NCI-H146 (cell line): ENCODE data around the gene SRSF8.
"Not testable (repeated sequence)": the region's sequence is repeated elsewhere in the genome, so short reads cannot be mapped to it uniquely, and the experiment has no call there.

Experiments
- DNase-seq: peaks from one replicate; lab custom pipeline; 2025; lab: John Stamatoyannopoulos, UW

Gene SRSF8, protein sequence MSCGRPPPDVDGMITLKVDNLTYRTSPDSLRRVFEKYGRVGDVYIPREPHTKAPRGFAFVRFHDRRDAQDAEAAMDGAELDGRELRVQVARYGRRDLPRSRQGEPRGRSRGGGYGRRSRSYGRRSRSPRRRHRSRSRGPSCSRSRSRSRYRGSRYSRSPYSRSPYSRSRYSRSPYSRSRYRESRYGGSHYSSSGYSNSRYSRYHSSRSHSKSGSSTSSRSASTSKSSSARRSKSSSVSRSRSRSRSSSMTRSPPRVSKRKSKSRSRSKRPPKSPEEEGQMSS

DNA sequence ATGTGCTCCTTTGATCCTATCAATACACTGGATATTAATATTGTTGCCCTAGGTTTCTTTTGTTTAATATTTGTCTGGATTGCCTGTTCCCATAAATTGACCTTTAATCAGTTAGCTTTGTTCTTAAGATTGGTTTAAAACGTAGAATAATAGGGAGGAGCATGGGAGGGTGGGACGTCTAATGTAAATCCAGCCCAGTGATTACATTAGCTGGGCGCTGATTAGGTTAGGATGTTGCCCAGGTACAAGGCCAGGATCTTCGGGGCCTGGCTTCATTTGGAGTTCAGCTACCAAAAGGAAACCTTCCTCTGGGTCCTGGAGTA, at the start of gene SRSF8:
TSS of gene SRSF8 (plus strand) at position 204 of the 323 bp plus-strand sequence. CDS start 308 bp downstream, outside the sequence.
- no peak for DNase-seq

DNA sequence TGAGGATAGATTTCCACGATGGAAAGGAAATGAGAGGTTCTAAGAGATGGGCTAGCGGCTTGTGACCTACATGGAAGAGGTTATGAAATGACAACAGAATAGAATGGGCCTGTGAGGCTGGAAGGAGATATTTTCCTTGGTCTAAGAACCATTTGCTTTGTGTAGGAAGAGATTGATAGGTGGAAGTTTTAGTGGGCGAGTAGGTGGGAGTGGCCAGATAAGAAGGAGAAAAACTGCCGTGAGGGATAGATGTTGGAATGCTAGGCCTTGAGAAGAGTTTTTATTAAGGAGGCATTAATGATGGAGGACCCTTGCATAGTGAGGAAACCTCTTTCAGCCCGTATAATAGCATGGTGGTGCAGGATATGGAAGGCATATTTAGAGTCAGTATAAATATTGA, 45.3 kb upstream of the SRSF8 start:
- not testable (repeated sequence) for DNase-seq

DNA sequence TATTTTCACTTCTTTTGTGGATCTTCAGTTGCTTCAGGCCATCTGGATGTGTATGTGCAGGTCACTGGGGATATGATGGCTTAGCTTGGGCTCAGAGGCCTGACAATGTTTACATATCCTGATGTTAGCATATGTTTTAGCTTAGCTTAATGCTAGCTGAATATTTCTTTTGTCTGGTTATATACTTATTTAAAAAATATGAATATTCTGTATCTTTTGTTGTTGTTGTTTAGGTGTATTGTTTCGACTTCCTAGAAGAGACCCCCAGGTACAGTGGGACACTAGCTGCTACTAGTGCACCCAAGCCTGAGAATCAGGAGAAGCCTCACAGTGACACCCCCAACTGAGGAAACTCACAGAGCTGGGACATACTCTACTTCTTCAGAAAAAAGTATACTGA, 41.8 kb upstream of the SRSF8 start, which contains the start of gene KDM4E:
TSS of gene KDM4E (plus strand) at position 301 of the 400 bp plus-strand sequence. CDS start 300 bp downstream, outside the sequence.
- DNase-seq: no peak

DNA sequence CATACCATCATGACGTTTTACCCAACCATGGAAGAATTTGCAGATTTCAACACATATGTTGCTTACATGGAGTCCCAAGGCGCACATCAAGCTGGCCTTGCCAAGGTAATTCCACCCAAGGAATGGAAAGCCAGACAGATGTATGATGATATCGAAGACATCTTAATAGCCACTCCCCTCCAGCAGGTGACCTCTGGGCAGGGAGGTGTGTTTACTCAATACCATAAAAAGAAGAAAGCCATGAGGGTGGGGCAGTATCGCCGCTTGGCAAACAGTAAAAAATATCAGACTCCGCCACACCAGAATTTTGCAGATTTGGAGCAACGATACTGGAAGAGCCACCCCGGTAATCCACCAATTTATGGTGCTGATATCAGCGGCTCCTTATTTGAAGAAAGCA, 41.1 kb upstream of the SRSF8 start:
- not testable (repeated sequence) for DNase-seq

DNA sequence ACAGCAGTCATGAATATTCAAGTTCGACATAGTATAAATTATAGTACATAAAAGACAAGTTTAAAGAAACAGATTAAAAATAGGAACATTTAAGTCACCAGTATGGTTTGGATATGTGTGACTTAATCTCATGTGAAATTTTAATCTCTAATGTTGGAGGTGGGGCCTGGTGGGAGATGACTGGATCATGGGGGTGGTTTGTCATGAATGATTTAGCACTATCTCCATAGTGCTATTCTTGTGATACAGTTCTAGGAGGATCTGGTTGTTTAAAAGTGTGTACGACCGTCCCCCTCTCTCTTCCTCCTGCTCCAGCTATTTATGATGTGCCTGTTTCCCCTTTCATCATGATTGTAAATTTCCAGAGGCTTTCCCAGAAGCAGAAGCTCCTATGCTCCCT, 38.4 kb upstream of the SRSF8 start:
- no peak for DNase-seq

DNA sequence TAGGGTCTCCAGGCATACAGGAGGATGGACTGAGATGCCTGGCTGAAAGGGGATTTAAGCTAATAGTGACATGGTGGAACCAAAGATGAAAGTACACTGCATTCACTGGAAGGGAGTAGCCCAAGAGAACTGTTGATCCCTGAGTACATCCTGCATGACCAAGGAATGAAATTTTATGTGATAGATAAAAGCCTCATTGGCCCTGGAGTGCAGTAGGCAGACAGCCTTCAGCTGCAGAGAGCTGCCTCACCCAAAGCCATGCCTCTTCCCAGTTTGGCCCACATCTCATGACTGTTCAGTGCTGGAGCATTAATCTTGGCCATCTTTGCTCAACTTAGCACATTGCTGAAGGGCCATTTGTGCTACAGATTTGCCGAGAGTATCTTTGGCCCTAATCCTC, 33.7 kb upstream of the SRSF8 start:
- no peak for DNase-seq

DNA sequence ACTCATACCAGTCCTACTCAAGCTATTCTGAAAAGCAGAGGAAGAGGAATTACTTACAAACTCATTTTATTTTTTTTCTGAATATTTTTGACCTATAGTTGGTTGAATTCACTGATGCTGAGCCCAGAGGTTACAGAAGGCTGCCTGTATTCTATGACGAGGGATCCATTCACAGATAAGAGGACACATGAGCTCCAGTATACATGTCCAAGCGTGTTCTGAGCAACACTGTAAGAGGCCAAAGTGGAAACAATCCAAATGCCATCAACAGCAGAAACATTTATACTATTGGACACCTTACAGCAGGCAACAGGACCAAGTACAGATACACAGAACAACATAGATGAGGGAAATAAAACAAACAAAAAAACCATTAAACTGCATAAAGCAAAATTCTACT, 31.4 kb upstream of the SRSF8 start:
- DNase-seq: no peak

DNA sequence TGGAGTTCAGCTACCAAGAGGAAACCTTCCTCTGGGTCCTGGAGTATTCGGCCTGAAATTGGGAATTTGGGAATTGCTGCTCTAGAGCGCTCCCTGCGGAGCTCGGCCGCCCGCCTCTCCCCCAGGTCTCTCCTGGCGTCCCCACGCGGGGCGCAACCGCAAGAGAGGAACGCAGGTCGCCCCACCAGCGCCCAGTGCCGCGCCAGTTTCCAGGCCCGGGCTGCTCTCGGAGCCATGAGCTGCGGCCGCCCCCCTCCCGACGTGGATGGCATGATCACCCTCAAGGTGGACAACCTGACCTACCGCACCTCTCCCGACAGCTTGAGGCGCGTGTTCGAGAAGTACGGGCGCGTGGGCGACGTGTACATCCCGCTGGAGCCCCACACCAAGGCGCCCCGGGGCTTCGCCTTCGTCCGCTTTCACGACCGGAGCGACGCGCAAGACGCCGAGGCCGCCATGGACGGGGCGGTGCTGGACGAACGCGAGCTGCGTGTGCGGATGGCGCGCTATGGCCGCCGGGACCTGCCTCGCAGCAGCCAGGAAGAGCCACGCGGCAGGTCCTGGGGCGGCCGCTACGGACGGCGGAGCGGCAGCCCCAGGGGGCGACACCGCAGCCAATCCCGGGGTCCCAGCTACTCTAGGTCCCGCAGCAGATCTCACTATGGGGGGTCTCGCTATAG, 29.2 kb upstream of the SRSF8 start:
- DNase-seq: not testable (repeated sequence)

DNA sequence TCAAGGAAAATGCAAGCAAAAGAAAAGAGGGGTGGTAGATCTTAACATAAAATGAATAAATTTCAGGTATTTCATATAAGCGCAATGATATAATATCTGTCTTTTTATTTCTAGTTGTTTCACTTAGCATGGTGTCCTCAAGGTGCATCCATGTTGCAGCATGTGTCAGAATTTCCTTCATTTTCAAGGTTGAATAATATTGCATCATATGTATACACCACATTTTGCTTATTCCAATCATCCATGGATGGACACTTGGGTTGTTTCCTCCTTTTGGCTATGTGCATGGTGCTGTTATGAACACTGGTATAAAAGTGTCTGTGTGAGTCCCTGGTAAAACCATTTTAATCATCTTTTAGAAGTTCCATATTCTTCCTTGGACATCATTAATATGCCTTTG, 24.5 kb upstream of the SRSF8 start:
- DNase-seq: no peak

DNA sequence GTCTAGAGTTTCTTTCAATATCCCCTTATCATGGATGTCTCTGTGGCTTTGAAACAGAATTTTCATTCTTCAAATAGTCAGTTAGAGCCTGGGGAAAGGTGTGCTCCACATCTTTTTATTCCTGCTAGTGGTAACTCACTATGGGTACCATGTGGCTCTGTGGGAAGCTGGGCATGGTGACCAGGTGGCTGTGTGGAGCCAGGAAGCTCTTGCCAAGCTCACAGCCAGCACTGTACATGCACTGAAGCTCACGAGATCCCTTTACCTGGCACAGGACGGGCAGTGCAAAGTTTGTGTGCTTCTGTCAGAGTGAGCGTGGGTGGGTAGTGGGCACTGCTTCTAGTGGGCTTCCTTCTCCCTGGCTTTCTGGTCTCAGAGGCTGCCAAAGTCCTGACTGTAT, 23.8 kb upstream of the SRSF8 start:
- DNase-seq: no peak

DNA sequence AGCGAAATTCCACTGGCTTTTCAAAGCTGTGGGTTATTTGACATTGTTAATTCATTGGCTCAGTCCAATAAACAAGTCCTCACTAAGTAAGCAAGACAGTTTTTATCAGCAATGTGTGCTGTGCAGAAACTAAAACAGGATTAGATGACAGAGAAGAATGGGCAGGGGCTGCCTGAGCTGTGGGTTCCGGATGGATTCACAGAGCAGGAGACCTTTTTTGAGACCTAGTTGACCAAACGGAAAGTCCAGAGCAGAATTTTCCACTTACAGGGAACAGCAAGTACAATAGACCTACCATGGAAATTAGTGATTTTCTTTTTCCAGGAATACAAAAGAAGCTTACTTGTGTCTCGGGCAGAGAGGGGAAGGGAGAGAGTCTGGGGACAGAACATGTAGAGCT, 22.7 kb upstream of the SRSF8 start:
- DNase-seq: no peak

DNA sequence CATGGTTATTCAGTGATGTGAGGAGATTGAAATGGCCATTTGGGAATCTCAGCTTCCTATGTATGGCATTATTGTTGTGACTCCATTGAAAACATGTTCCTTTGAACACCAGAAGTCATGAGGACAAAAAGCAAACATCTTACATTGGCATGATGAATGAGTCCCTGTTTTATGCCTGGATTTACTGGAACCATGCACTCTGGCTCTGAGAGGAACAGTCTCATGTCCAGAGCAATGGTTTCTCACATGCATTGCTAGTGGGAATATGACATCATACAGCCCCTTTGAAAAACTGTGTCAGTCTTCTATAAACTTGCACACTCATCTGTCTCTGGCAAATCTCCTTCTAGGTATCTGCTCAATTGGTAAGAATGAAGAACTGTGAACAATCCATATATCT, 20.9 kb upstream of the SRSF8 start:
- no peak for DNase-seq

DNA sequence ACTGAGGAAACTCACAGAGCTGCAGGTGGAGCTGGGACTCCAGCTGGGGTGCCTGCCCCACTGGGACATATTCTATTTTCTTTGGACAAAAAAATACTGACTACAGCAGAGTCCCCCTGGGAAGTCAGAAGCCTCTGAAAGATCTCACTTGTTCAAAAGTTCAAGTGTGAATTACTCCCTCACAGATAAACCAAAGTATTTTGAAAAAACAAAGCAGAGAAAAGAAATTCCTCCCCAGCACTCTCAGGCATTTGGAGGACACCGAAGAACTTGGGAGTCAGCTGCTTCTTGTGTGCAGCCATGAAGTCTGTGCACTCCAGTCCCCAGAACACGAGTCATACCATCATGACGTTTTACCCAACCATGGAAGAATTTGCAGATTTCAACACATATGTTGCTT, 17.6 kb upstream of the SRSF8 start, which contains the start of gene KDM4F:
TSS of gene KDM4F (plus strand) at position 301 of the 400 bp plus-strand sequence.
- not testable (repeated sequence) for DNase-seq

DNA sequence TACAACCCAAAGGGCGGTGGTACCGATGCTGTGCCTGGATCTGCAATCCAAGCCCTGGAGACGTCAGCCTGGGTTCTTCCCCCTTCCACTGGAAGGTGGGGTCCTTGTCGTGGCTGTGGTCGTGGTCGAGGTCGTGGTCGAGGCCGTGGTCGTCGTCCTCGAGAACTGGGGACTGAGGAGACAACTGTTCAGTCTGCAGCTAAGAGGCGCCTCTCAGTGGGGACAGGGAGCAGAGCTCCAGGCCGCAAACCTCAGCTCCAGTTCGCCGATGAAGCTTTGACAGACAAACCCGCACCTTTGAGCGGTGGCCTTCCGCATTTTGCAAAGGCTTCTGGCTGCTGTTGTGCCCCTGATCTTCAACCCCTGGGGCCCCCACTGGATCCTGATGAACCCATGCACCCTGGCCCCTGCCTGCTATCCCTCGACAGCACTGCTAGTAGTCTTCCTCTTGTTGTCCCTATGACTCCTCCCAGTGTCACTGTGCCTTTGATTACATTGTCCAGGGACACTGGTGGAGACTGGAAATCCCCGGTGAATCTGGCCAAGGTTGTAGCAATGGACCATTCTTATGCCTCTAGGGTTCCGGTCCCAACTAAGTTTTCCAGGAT, 16.0 kb upstream of the SRSF8 start:
- no peak for DNase-seq

DNA sequence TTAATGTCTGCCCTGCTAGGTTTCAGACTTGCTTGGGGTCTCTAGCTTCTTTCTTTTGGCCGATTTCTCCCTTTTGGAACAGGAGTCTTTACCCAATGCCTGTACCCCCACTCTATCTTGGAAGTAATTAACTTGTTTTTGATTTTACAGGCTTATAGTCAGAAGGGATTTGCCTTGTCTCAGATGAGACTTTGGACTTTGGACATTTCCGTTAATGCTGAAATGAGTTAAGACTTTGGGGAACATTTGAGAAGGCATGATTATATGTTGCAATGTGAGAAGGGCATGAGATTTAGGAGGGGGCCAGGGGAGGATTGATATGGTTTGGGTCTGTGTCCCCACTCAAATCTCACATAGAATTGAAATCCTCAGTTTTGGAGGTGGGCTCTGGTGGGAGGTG, 12.4 kb upstream of the SRSF8 start:
- no peak for DNase-seq

DNA sequence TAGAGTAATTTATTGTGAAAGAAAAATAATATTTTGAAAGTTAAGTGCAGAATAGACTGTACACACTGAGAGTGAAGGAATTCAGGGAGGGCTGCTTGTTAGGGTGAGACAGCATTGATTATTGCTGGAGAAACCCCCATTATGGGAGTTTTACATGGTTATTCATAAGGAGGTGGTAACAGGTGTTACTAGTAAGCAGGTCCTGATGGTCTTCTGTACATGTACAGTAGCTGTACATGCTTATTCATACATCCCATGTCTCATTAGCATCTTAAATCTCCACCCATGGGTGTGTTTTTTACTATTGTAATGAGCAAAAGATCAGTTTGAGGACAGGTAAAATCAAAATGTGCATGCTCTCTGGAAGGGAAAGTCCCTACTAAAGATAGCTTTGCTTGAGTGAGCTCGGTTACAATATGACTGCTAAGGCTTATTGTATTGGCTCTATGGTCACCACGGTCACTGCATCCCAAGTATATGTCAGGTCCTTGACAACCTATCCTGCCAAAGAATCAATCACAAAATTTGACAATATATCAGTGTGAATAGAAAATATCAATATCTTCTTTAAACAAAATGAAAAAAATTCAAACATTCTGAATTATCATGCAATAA, 11.3 kb upstream of the SRSF8 start:
- no peak for DNase-seq

DNA sequence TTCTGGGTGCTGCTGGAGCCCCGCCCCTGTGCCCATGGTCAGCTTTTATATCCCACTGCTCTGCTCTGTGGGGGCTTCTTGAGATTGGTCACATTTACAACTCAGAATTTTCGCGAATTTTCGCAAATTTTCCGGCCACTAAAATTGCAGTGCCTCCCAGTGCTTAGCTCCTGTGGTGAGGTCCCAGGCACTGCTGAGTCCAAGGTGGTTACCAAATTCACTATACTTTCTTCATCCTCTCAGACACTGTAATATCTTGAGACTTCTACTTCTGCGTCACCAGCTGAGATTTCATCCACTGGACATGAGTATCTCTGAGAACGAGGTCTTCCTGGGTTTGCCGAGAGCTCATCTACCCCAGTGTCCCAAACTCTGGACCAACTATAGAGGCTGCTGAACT, 8.8 kb upstream of the SRSF8 start:
- no peak for DNase-seq

DNA sequence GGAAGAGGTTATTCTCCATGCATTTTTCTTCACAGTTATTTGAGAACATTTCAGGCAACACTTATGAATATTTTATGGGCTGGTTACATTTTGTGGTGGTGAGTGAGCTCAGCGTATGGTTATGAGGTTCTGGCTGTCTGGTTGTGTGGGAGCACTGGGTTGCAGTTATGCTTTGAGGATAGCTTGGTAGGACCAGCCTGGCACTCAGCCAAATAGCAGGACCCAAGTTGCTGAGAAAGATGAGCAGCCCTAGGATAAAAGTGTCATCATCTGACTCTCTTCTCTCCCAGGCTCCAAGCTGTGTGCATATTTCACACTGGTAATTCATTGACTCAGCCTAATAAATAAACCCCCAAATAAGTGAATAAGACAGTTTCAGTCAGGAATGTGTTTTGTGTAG, 8.1 kb upstream of the SRSF8 start:
- no peak for DNase-seq

DNA sequence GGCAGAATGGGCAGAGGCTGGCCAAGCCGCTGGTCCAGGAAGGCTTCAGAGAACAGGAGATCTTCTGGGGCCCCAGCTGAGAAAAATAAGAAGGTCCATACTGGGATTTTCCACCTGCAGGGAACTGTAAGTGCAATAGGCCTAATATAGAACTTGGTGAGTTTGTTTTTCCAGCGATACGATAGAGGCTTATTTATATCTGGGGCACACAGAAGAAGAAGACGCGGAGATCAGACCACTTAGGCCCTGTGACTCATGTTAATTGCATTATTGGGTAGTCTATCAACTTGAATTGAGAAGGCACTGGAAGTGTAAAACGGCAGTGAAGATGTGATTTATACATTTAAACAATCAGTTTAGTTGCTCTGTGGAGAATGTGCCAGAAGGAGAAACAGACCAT, 7.7 kb upstream of the SRSF8 start:
- DNase-seq: no peak

DNA sequence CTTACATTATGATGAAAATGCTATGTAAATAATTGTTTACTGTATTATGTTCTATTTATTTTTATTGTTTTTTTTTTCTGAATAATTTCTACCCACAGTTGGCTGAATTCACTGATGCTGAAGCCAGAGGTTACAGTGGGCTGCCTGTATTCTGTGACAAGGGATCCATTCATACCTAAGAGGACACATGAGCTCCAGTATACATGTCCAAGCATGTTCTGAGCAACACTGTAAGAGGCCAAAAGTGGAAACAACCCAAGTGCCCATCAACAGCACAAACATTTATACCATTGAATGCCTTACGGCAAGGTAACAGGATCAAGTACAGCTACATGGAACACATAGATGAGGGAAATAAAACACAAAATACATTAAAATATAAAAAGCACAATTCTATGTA, 1.4 kb upstream of the SRSF8 start:
- DNase-seq: no peak

DNA sequence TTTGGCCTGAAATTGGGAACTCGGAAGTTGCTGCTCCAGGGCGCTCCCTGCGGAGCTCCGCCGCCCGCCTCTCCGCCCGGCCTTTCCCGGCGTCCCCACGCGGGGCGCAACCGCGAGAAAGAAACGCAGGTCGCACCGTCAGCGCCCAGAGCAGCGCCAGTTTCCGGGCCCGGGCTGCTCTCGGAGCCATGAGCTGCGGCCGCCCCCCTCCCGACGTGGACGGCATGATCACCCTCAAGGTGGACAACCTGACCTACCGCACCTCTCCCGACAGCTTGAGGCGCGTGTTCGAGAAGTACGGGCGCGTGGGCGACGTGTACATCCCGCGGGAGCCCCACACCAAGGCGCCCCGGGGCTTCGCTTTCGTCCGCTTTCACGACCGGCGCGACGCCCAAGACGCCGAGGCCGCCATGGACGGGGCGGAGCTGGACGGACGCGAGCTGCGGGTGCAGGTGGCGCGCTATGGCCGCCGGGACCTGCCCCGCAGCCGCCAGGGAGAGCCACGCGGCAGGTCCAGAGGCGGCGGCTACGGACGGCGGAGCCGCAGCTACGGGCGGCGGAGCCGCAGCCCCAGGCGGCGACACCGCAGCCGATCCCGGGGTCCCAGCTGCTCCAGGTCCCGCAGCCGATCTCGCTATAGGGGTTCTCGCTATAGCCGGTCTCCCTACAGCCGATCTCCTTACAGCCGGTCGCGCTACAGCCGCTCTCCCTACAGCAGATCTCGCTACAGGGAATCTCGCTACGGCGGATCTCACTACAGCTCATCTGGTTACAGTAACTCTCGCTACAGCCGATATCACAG, 521 bp downstream of the SRSF8 start:
- peak; percentile 68 for DNase-seq

DNA sequence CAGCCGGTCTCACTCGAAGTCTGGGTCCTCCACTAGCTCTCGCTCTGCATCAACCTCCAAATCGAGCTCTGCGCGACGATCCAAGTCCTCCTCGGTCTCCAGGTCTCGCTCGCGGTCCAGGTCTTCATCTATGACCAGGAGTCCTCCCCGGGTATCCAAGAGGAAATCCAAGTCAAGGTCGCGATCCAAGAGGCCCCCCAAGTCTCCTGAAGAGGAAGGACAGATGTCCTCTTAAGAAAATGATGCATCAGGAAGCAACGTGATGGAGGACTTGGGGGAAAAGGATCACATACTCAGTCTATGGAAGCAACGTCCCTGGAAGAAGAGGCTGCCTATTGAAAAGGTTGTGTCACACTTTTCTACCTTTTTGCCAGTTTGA, 1.1 kb downstream of the SRSF8 start:
- DNase-seq: no peak
